DMS114 treated with DMSO at 0.1 percent for 48 hours (cell line): ENCODE data around the gene RASSF6.
"Not testable (repeated sequence)": the region's sequence is repeated elsewhere in the genome, so short reads cannot be mapped to it uniquely, and the experiment has no call there.

Experiments
- DNase-seq: peaks from one replicate; lab custom pipeline; 2025; ENCODE audit not compliant: unreplicated experiment; lab: John Stamatoyannopoulos, UW

The RASSF6 gene

DNA sequence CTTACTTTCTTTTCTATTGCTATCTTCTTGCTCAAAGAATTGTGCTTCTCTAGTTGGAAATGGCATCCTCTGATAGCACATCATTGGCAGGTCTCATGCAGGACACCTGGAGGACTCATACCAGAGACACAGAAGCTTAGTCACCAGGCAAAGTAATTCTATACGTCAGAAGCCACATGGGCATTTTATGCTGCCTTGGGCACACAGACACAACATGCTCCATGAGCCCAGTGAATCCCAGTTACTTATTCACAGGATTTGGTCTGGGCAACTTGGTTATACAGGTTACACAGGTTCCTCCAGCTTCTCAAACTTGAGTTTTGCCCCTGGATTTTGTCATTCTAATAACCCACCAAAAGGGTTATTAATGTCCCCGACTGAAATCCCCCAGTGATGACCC lies 7.1 kb downstream of the RASSF6 start:
- DNase-seq: no peak

DNA sequence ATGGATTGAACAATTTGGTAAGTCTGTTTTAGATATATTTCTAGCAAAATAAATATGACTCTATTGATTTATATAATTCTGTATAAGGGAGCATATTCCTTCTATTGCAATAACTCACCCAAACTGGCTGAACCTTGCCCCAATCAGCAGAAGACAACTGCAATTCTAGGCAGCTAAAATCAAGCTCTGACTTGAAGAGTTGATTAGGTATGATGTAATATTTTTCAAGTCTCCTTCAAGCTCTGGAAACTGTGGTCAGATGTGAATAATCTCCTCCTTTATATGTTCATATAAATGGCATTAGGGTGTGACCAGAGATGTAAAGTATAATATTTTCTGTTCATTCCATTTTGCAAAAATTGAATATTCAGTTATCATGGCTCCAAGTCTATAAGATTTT lies 8.2 kb downstream of the RASSF6 start:
- DNase-seq: no peak

- no peak for DNase-seq
These were observed 10.5 kb downstream of the RASSF6 start for GRCh38 chr4:73609706-73610105.

GRCh38 chr4:73608689-73609594 lies 11.3 kb downstream of the RASSF6 start:
- no peak for DNase-seq

DNA sequence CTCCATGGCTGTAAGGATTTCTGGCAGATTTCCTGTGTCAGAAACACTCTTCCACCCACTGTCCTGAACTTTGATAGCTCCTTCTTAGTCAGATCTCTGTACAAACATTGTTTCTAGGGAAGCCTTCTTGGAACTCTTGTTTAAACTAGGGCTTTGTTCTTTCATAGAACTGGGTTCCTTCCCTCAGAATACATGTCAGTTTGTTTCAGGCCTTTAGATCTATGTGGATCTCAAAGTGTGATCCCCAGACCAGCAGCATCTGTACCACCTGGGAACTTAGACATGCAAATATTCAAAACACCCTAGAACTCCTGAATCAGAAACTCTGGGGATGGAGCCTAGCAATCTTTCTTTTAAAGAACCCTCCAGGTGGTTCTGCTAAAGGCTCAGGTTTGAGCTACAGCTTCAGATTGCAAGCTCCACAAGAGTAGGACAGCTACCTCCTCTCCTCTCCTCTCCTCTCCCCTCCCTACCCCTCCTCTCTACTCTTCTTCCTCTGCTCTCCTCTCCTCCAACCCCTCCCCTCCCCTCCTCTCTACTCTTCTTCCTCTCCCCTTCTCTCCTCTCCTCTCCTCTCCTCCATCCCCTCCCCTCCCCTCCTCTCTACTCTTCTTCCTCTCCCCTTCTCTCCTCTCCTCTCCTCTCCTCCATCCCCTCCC lies 12.7 kb downstream of the RASSF6 start:
- no peak for DNase-seq

GRCh38 chr4:73606465-73606974 lies 13.7 kb downstream of the RASSF6 start:
- DNase-seq: no peak

DNA sequence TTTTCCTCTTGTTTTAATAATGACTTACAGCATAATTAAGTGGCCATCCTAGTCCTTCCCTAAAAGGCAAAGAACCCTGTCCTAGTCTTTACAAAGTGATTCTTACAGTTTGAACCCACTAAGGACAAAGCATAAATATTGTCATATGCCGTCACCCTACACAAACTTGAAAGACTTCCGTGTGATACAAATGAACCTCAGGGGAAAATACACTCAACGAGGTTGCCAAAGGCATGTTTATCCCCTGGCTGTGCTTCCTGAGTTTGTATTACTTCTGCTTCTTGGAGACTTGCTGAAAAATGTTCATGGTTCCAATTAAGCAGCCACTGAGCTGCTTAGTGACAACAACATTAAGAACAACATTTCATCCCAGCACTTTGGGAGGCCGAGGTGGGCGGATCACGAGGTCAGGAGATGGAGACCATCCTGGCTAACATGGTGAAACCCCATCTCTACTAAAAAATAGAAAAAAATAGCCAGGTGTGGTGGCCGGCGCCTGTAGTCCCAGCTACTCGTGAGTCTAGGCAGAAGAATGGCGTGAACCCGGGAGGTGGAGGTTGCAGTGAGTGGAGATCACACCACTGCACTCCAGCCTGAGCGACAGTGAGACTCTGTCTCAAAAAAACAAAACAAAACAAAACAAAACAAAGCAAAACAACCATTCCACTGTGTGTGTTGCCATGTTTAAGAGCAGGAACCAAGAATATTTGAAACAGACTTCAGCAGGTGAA lies 16.2 kb downstream of the RASSF6 start:
- no peak for DNase-seq

- no peak for DNase-seq
These were observed 16.9 kb downstream of the RASSF6 start for GRCh38 chr4:73603271-73603710.

GRCh38 chr4:73600954-73601353 lies 19.3 kb downstream of the RASSF6 start:
- no peak for DNase-seq

- DNase-seq: no peak
These were observed 21.1 kb downstream of the RASSF6 start for GRCh38 chr4:73599182-73599581.

- no peak for DNase-seq
These were observed 22.6 kb downstream of the RASSF6 start for GRCh38 chr4:73597594-73597993.

- DNase-seq: not testable (repeated sequence)
These were observed 23.1 kb downstream of the RASSF6 start for GRCh38 chr4:73597183-73597582.

DNA sequence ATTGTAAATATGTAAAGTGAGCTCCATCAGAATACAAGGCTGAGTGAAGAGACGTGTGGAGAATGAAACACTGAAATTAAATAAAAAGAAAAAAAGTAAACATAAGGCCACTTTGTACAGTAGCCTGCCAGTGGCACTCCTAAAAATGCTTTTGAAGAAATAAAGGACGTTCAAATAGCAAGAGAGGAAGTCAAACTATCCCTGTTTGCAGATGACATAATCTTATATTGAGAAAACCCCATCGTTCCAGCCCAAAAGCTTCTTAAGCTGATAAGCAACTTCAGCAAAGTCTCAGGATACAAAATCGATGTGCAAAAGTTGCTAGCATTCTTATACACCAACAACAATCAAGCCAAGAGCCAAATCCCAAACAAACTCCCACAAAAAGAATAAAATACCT lies 24.2 kb downstream of the RASSF6 start:
- DNase-seq: no peak

GRCh38 chr4:73593631-73594241 lies 26.5 kb downstream of the RASSF6 start:
- peak; percentile 11 for DNase-seq

DNA sequence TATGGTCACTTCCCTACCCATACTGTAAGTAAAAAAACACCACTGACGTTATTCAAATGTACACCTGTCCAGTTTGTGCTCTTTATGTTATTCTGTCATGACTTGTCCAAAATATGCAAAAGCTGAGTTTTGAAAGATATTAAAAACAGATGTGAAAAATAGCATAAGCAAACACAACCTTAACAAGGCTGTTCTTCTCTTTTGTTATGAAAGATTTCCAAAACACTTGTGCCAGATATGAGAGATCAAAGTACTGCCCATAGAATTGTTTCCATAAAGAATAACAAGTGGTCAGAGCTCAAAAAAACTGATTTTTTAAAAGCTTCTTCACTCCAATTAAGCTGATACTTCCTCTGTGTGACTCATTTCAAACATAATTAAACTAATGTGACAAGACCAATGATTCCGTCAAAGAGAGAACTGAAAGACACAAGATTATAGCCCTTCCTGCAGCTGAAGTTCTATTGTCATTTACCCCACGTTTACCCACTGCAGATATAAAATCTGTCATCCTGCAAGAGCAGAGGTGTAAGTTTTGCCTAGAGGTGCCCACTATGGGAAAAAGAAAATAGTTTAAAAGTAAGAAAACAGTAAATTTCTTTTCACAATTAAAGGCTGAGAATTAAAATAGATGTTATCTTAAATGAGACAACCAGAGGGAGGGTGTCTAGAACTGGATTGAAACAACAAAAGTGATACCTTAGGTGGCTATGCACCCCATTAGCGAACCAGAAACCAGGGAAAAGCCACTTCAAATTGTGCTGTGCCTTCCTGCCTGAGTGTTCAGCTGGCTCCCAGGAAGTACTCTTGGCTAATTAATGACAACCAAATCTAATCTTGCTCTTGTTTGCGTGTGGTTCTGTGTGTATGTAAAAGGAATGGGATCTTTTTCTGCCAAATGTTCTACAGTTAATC lies 30.1 kb downstream of the RASSF6 start:
- DNase-seq: no peak

GRCh38 chr4:73589261-73589847 lies 30.9 kb downstream of the RASSF6 start:
- DNase-seq: no peak

- DNase-seq: no peak
These were observed 31.6 kb downstream of the RASSF6 start for GRCh38 chr4:73588613-73589012.

GRCh38 chr4:73586666-73587065 lies 33.6 kb downstream of the RASSF6 start:
- no peak for DNase-seq

DNA sequence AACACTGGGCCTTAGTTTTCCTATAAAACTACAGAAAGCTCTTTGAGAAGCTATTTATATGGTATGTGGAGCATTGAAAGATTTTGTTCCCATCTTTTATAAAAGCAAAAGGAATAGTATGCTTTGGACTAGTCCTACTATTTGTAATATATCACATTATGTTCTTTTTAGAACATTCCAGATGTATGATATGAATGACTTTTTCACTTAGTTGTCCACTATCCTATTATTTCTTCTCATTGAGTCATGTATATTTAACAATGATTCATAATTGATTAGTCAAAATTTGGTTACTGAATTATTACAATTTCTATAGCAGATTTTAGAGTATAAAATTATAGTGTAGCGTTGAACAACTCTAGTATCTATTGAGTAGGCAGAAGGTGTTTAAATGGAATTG lies 34.2 kb downstream of the RASSF6 start:
- no peak for DNase-seq

GRCh38 chr4:73585345-73585744 lies 34.9 kb downstream of the RASSF6 start:
- DNase-seq: no peak
